Endothelial cell of umbilical vein (primary cell): ENCODE results near the gene DCC. TPM values are rescaled to one million over a fixed set of nuclear protein-coding genes. Genes with fewer than 3 reads are reported as not detected.

Experiments used
- BruUV-seq: library from RNA; stranded (reverse); fragments of 400-500 nt; replicated peaks from 2 replicates; lab custom pipeline; 2021; lab: Mats Ljungman, UMichigan
- CTCF ChIA-PET: fragments of 300-600, 350-600 bp; sonication (Branson Sonifier 250); formaldehyde crosslinking; loops from one replicate; lab custom pipeline; 2021; ENCODE audit warnings: antibody characterized with exemption, inconsistent platforms; lab: Charles Lee
- POLR2A ChIA-PET: fragments of 300-600, 350-600 bp; sonication (Branson Sonifier 250); formaldehyde crosslinking; loops from one replicate; lab custom pipeline; 2021; ENCODE audit warnings: antibody characterized with exemption, inconsistent platforms; lab: Charles Lee
- DNase-seq: peaks from one replicate; pipeline ENCODE4 v3.0.0-alpha.2; 2011; ENCODE audit warnings: low read depth, low spot score
- FAIRE-seq: peaks from 2 replicates; lab custom pipeline; 2011; peaks lifted over from hg19 to GRCh38; lab: Jason Lieb, UNC
- H2AFZ ChIP-seq: 2 replicates; pipeline ENCODE4 v1.6.0; 2012; ENCODE audit warnings: low read depth, low read length, control low read depth, inconsistent platforms
- H3K27ac ChIP-seq: 2 replicates; pipeline ENCODE4 v1.5.1; 2011; ENCODE audit warnings: low read depth, mild to moderate bottlenecking, control low read depth, low read length, moderate library complexity; ENCODE audit not compliant: insufficient read depth
- H3K27me3 ChIP-seq, 2 experiments: 2 replicates each; pipeline versions ENCODE4 v1.6.0 to v1.6.1; 2011; ENCODE audit warnings: low read length in 2 of 2, mixed read lengths in 1 of 2; ENCODE audit not compliant: control insufficient read depth in 2 of 2, insufficient read depth in 2 of 2
- H3K36me3 ChIP-seq, 2 experiments: 2 replicates in 1 of 2; 3 replicates in 1 of 2; pipeline ENCODE4 v1.5.1; 2011; ENCODE audit warnings: low read length in 2 of 2, mild to moderate bottlenecking in 1 of 2, moderate library complexity in 1 of 2; ENCODE audit not compliant: control insufficient read depth in 2 of 2, insufficient read depth in 2 of 2; ENCODE audit errors: extremely low read depth in 1 of 2
- H3K4me1 ChIP-seq: 3 replicates; pipeline ENCODE4 v1.5.1; 2011; ENCODE audit warnings: mild to moderate bottlenecking, low read length; ENCODE audit not compliant: control insufficient read depth, insufficient read depth; ENCODE audit errors: extremely low read depth
- H3K4me2 ChIP-seq: 2 replicates; pipeline ENCODE4 v1.6.1; 2011; ENCODE audit warnings: low read length, control low read depth, mixed read lengths; ENCODE audit not compliant: insufficient read depth
- H3K4me3 ChIP-seq, 3 experiments: fragments of 200-600 bp in 1 of 3; sonication (generic), shearing (Covaris generic) in 1 of 3; replicated peaks in 1 of 3; 2 replicates each; pipeline ENCODE4 v1.5.1; 2011 to 2016; ENCODE audit warnings: control low read depth in 3 of 3, low read length in 3 of 3, mild to moderate bottlenecking in 2 of 3, inconsistent platforms in 1 of 3, low read depth in 1 of 3, moderate library complexity in 1 of 3; ENCODE audit not compliant: insufficient read depth in 1 of 3
- H3K79me2 ChIP-seq: 2 replicates; pipeline ENCODE4 v1.6.0; 2012; ENCODE audit warnings: low read length, inconsistent platforms; ENCODE audit not compliant: control insufficient read depth, insufficient read depth
- H3K9ac ChIP-seq: replicated peaks from 2 replicates; pipeline ENCODE3; 2011; ENCODE audit warnings: low read length, control low read depth; ENCODE audit not compliant: insufficient read depth; ENCODE audit errors: extremely low read depth
- H3K9me1 ChIP-seq: replicated peaks from 3 replicates; pipeline ENCODE4 v1.6.0; 2011; ENCODE audit warnings: mild to moderate bottlenecking, low read length; ENCODE audit not compliant: control insufficient read depth, insufficient read depth; ENCODE audit errors: extremely low read depth
- H3K9me3 ChIP-seq: replicated peaks from 2 replicates; pipeline ENCODE4 v1.5.1; 2012; ENCODE audit warnings: low read length, inconsistent platforms; ENCODE audit not compliant: control insufficient read depth, insufficient read depth
- H4K20me1 ChIP-seq: replicated peaks from 2 replicates; pipeline ENCODE3; 2011; ENCODE audit warnings: mild to moderate bottlenecking, low read length; ENCODE audit not compliant: control insufficient read depth, insufficient read depth; ENCODE audit errors: extremely low read depth
- EZH2 ChIP-seq: IDR thresholded peaks from 2 replicates; pipeline ENCODE4 v1.6.1; 2012; ENCODE audit warnings: borderline replicate concordance, low read depth, mild to moderate bottlenecking, moderate library complexity, low read length, inconsistent platforms; ENCODE audit not compliant: severe bottlenecking
- FOS ChIP-seq: IDR thresholded peaks from 2 replicates; pipeline ENCODE4 v1.6.1; 2011; ENCODE audit warnings: mild to moderate bottlenecking, low read length, moderate library complexity, borderline replicate concordance; ENCODE audit not compliant: insufficient read depth
- GATA2 ChIP-seq: IDR thresholded peaks from 2 replicates; pipeline ENCODE4 v1.7.0; 2011; ENCODE audit warnings: low read depth, mild to moderate bottlenecking, moderate library complexity, mixed read lengths, low read length; ENCODE audit not compliant: insufficient read length, insufficient read depth
- JUN ChIP-seq: IDR thresholded peaks from 2 replicates; pipeline ENCODE4 v1.6.1; 2011; ENCODE audit warnings: borderline replicate concordance, low read depth; ENCODE audit not compliant: insufficient read length, insufficient read depth
- MYC ChIP-seq: IDR thresholded peaks from one replicate; pipeline ENCODE4 v1.6.1; 2011; ENCODE audit warnings: mild to moderate bottlenecking, low read depth, low read length
- POLR2A ChIP-seq: IDR thresholded peaks from 2 replicates; pipeline ENCODE4 v1.6.1; 2012; ENCODE audit warnings: low read depth, mild to moderate bottlenecking, control low read depth, low read length
- POLR2AphosphoS5 ChIP-seq: IDR thresholded peaks from 2 replicates; pipeline ENCODE4 v1.6.1; 2012; ENCODE audit warnings: low read depth, mild to moderate bottlenecking, control low read depth, low read length, moderate library complexity; ENCODE audit not compliant: insufficient read depth
- dilution Hi-C: fragments of 300-500 bp; cut with MboI; formaldehyde crosslinking; loops from one replicate; pipeline ENCODE4 v1.15.0; 2019; ENCODE audit warnings: low sequenced_read_pairs; ENCODE audit not compliant: extremely low pct_ligation_motif_present
- intact Hi-C: fragments of 100-400 bp; cut with micrococcal nuclease; formaldehyde crosslinking; loops from one replicate; pipeline ENCODE4 v1.10.0; 2022
- polyA plus RNA-seq, 4 experiments: library from polyadenylated mRNA; depleted of rRNA in 3 of 4; stranded (reverse) in 3 of 4; unstranded in 1 of 4; fragments of >200 nt; gene quantifications; 2 replicates each; pipeline versions ENCODE4 v1.2.1 to v1.2.3, GENCODE V29; 2011 to 2012; ENCODE audit warnings: missing spikeins in 1 of 4
- total RNA-seq: library from RNA; stranded (reverse); gene quantifications from 2 replicates; pipeline ENCODE4 v1.2.3, GENCODE V29; 2021
- TF ChIP-seq, protein P1 (sequence below): IDR thresholded peaks from 2 replicates; pipeline ENCODE4 v1.6.1; 2011; ENCODE audit not compliant: insufficient read depth, insufficient read length
- TF ChIP-seq, protein P2 (sequence below), 2 donors: IDR thresholded peaks; 1 replicate in 1 of 2; 2 replicates in 1 of 2; pipeline ENCODE4 v1.5.1; 2011; ENCODE audit warnings: low read length in 2 of 2, mild to moderate bottlenecking in 2 of 2, moderate library complexity in 2 of 2, control low read depth in 1 of 2, inconsistent platforms in 1 of 2, low read depth in 1 of 2; ENCODE audit not compliant: insufficient read depth in 1 of 2; ENCODE audit errors: extremely low read depth in 1 of 2

Gene DCC
- total and polyA plus RNA-seq, 2 donors (not counting 3 experiments of a cell fraction or from before 2014, with no cell fraction given) = not detected

DNA sequence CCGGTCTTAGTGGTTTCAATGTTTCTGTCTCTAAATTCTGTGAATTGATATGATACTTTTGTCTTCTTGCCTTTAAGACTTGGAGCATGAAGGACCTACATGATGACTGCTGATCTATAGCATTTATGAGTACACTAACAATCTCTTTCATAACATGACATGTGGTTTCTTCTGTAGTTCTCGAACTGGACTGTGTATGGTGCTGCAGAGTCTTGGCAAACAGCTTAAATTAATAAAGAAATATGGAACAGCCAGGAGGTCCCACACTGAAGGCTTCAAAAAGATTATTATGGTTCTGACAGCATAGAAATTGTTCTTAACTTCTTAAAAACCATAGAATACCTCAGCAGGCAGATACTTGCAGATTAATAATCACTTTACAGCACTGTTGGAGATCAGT is 145.0 kb downstream of the DCC start:
- intact Hi-C loops (no loop called here), dilution Hi-C loops (no loop called here)
- FAIRE-seq (no peak), DNase-seq (no peak)
- no peaks in the 10 kb centered on the region for H3K27me3 ChIP-seq
- CTCF ChIA-PET = no interaction called here
- no peak overlapping the region for H3K27ac ChIP-seq
- BruUV-seq = no TSS peak
- H3K79me2 ChIP-seq = no peaks in the 10 kb centered on the region
- TF ChIP-seq, protein P1, sequence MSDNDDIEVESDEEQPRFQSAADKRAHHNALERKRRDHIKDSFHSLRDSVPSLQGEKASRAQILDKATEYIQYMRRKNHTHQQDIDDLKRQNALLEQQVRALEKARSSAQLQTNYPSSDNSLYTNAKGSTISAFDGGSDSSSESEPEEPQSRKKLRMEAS = no peak
- TF ChIP-seq POLR2A (no peak), FOS (no peak), GATA2 (no peak), POLR2AphosphoS5 (no peak), EZH2 (no peak), MYC (no peak), JUN (no peak)
- TF ChIP-seq, protein P2, sequence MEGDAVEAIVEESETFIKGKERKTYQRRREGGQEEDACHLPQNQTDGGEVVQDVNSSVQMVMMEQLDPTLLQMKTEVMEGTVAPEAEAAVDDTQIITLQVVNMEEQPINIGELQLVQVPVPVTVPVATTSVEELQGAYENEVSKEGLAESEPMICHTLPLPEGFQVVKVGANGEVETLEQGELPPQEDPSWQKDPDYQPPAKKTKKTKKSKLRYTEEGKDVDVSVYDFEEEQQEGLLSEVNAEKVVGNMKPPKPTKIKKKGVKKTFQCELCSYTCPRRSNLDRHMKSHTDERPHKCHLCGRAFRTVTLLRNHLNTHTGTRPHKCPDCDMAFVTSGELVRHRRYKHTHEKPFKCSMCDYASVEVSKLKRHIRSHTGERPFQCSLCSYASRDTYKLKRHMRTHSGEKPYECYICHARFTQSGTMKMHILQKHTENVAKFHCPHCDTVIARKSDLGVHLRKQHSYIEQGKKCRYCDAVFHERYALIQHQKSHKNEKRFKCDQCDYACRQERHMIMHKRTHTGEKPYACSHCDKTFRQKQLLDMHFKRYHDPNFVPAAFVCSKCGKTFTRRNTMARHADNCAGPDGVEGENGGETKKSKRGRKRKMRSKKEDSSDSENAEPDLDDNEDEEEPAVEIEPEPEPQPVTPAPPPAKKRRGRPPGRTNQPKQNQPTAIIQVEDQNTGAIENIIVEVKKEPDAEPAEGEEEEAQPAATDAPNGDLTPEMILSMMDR (IDR thresholded peaks at IDR 0.05; ENCODE audit: extremely low read depth in 1 of 2, insufficient read depth in 1 of 2, low read depth in 1 of 2, low read length in 2 of 2) = no peak
- no peaks in the 10 kb centered on the region for H3K9me1 ChIP-seq
- no peaks in the 10 kb centered on the region for H3K36me3 ChIP-seq
- POLR2A ChIA-PET = no interaction called here
- H3K4me1 ChIP-seq = no peaks in the 10 kb centered on the region
- H2AFZ ChIP-seq = no peak overlapping the region
- H3K9ac ChIP-seq = no peak overlapping the region
- H4K20me1 ChIP-seq = no peaks in the 10 kb centered on the region
- H3K4me3 ChIP-seq = no peak overlapping the region
- no peaks in the 10 kb centered on the region for H3K9me3 ChIP-seq
- no peak overlapping the region for H3K4me2 ChIP-seq
